Rectal smooth muscle tissue (tissue), 1 donor: ENCODE data around the gene CDC37.

Experiments
- H3K27ac ChIP-seq: one replicate; pipeline ENCODE4 v1.7.0; 2013; ENCODE audit warnings: low read depth, low read length, inconsistent platforms
- H3K27me3 ChIP-seq: one replicate; pipeline ENCODE4 v1.7.0; 2013; ENCODE audit warnings: low read length; ENCODE audit not compliant: control insufficient read depth, insufficient read depth
- H3K36me3 ChIP-seq: one replicate; pipeline ENCODE4 v1.7.0; 2013; ENCODE audit warnings: low read length; ENCODE audit not compliant: control insufficient read depth, insufficient read depth
- H3K4me1 ChIP-seq: one replicate; pipeline ENCODE4 v1.7.0; 2013; ENCODE audit warnings: low read length; ENCODE audit not compliant: control insufficient read depth, insufficient read depth
- H3K4me3 ChIP-seq: one replicate; pipeline ENCODE4 v1.7.0; 2013; ENCODE audit warnings: low read length
- H3K9ac ChIP-seq: one replicate; pipeline ENCODE4 v1.7.0; 2013; ENCODE audit warnings: low read length

The CDC37 gene

GRCh38 chr19:10353793-10354391 lies 49.5 kb downstream of the CDC37 start:
- no peak overlapping the region for H3K27ac ChIP-seq
- no peak overlapping the region for H3K4me3 ChIP-seq

GRCh38 chr19:10352764-10353671 lies 50.3 kb downstream of the CDC37 start:
- no peak overlapping the region for H3K9ac ChIP-seq
- peaks cover 23% of the 10 kb centered on the region for H3K36me3 ChIP-seq
- H3K4me1 ChIP-seq: no peaks in the 10 kb centered on the region
- no peak overlapping the region for H3K4me3 ChIP-seq
- H3K27me3 ChIP-seq: no peaks in the 10 kb centered on the region
- H3K27ac ChIP-seq: no peak overlapping the region

More at GRCh38 chr19:10353793-10354391, 49.5 kb downstream of the CDC37 start:
- Histone ChIP-seq H3K4me1 (no peaks in the 10 kb centered on the region), H3K27me3 (no peaks in the 10 kb centered on the region), H3K9ac (no peak overlapping the region), H3K36me3 (peaks cover 23% of the 10 kb centered on the region)

- Histone ChIP-seq H3K4me3 (no peak overlapping the region), H3K27me3 (no peaks in the 10 kb centered on the region), H3K27ac (no peak overlapping the region), H3K4me1 (no peaks in the 10 kb centered on the region), H3K36me3 (peaks cover 4% of the 10 kb centered on the region), H3K9ac (no peak overlapping the region)
These were observed 56.8 kb downstream of the CDC37 start for GRCh38 chr19:10346509-10346908.

- H3K4me1 ChIP-seq: no peaks in the 10 kb centered on the region
- H3K27me3 ChIP-seq: no peaks in the 10 kb centered on the region
- no peak overlapping the region for H3K27ac ChIP-seq
- no peak overlapping the region for H3K9ac ChIP-seq
- H3K4me3 ChIP-seq: no peak overlapping the region
- H3K36me3 ChIP-seq: no peaks in the 10 kb centered on the region
These were observed 58.6 kb downstream of the CDC37 start for GRCh38 chr19:10344780-10345179.

GRCh38 chr19:10343495-10343894 lies 59.8 kb downstream of the CDC37 start:
- no peak overlapping the region for H3K27ac ChIP-seq
- no peaks in the 10 kb centered on the region for H3K36me3 ChIP-seq
- no peak overlapping the region for H3K4me3 ChIP-seq
- H3K27me3 ChIP-seq: no peaks in the 10 kb centered on the region
- H3K9ac ChIP-seq: no peak overlapping the region
- H3K4me1 ChIP-seq: no peaks in the 10 kb centered on the region
